Measurements from ENCODE around the gene SSPN. TPM values are rescaled to one million over a fixed set of nuclear protein-coding genes. Genes with fewer than 3 reads are reported as not detected.
A peak's percentile ranks its signal among the peaks of the same experiment; 100 is the strongest.

SSPN gene
- total RNA-seq, 2 experiments from 2014 or later = not detected

DNA sequence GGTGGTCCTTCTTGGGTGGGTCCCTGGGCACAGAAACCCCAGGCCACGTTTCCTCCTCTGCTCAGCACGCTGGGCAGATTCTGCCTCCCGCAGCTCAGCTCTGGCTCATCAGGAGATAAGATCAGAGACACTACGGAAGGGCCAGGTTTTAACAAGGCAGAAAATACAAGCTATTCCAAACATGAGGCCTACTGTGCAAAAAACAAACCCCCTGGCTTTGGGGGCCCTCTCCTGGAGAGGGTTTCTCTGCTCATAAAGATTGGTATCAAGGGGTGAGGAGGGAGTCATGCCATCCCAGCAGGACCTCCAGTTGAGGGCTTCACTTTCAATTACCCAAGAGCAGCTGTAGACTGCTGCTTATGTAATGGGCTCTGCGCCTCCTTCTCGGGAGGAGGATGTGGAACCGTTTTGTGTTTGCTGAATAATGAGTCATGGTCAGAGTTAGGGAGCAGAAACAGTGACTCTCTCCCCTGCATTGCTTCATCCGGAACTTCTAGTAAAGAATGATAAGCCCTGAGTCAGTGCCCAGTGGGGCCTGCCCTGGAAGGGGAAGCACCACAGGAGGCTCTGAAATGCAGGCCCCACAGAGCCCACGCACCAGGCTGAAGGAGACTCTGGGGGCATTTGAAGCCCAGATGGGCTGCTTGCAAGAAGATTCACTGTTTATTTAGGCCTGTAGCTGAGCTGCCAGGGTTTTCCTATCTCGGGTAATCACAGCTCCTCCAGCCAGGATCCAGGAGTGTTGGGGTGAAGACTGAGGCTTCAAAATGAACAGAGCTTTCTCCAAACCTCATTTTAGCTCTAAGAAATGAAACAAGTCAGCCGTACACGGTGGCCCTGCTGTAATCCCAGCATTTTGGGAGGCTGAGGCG lies 79.3 kb downstream of the SSPN start:
- H3K9me3 Mint-ChIP-seq (ENCODE audit: insufficient read depth) = no peaks in the 10 kb centered on the region
- no peaks in the 10 kb centered on the region for H3K36me3 Mint-ChIP-seq (ENCODE audit: low read depth)
- H3K27me3 Mint-ChIP-seq (ENCODE audit: low read depth) = peaks cover 4% of the 10 kb centered on the region
- no peak overlapping the region for H3K27ac Mint-ChIP-seq
- no peak overlapping the region for H3K4me3 Mint-ChIP-seq
- H3K4me1 Mint-ChIP-seq (ENCODE audit: low read depth) = peaks cover 14% of the 10 kb centered on the region
- ATAC-seq (peak; percentile 49), DNase-seq (peak; percentile 36)
- POLR2A ChIA-PET = no interaction called here
- CTCF ChIA-PET = no interaction called here

DNA sequence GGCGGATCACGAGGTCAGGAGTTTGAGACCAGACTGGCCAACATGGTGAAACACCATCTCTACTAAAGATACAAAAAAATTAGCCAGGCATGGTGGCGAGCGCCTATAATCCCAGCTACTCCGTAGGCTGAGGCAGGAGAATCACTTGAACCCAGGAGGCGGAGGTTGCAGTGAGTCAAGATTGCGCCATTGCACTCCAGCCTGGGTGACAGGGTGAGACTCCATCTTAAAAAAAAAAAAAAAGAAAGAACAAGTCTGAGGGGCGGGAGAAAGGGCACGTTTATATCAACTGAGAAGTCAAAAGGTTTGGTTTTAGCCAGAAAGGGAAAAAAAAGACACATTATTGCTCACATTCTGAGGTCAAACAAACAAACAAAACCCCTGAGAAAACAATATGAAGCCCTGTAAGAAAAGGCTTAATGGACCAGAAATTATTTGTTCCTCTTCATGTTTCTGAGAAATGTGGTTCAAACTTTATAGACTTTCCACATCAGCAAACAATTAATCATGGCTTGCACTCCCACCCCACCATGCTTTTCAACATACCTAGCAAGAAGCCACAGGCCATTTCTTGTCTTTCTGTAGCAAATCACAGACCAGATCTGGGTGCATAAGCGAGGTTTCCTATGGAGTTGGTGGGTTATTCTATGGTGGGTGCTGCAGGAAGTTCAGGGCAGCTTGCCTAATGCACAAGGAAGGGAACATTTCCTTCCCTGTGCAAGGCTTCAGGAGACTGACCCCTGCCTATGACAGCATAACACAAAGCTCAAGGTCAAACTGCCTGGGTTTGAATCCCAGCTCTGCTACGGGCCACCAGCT lies 80.1 kb downstream of the SSPN start:
- CTCF ChIA-PET = no interaction called here
- no peak overlapping the region for H3K4me3 Mint-ChIP-seq
- peaks cover 14% of the 10 kb centered on the region for H3K4me1 Mint-ChIP-seq (ENCODE audit: low read depth)
- H3K36me3 Mint-ChIP-seq (ENCODE audit: low read depth) = no peaks in the 10 kb centered on the region
- POLR2A ChIA-PET = interaction anchor here (0.6 kb wide), 1 partner anchor 1555 kb away, joined by 3 read pairs; no protein-coding TSS in a partner anchor
- DNase-seq (no peak), ATAC-seq (no peak)
- H3K27ac Mint-ChIP-seq = no peak overlapping the region
- peaks cover 4% of the 10 kb centered on the region for H3K27me3 Mint-ChIP-seq (ENCODE audit: low read depth)
- no peaks in the 10 kb centered on the region for H3K9me3 Mint-ChIP-seq (ENCODE audit: insufficient read depth)

DNA sequence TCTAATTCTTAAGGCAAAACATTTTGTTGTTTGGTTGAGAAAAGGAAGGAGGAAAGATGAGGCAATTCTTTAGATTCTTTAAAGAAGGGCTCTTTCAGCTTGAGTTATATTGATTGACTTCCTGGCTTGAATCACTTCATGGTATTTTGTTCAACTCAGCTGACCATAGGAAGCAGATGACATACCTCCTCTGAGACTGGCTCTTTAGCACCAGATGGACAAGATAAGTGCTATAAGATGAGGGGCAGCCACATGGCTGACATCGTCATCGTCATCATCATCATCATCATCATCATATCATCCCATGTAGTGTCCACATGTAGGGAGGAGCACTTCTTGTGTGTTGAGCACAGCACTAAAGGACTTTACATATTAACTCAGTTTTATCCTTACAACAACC lies 81.3 kb downstream of the SSPN start:
- no peaks in the 10 kb centered on the region for H3K27me3 Mint-ChIP-seq (ENCODE audit: low read depth)
- H3K4me1 Mint-ChIP-seq (ENCODE audit: low read depth) = peaks cover 14% of the 10 kb centered on the region
- H3K9me3 Mint-ChIP-seq (ENCODE audit: insufficient read depth) = no peaks in the 10 kb centered on the region
- POLR2A ChIA-PET = no interaction called here
- H3K4me3 Mint-ChIP-seq = no peak overlapping the region
- ATAC-seq = no peak
- CTCF ChIA-PET = no interaction called here
- H3K27ac Mint-ChIP-seq = no peak overlapping the region
- H3K36me3 Mint-ChIP-seq (ENCODE audit: low read depth) = no peaks in the 10 kb centered on the region
- DNase-seq = no peak

DNA sequence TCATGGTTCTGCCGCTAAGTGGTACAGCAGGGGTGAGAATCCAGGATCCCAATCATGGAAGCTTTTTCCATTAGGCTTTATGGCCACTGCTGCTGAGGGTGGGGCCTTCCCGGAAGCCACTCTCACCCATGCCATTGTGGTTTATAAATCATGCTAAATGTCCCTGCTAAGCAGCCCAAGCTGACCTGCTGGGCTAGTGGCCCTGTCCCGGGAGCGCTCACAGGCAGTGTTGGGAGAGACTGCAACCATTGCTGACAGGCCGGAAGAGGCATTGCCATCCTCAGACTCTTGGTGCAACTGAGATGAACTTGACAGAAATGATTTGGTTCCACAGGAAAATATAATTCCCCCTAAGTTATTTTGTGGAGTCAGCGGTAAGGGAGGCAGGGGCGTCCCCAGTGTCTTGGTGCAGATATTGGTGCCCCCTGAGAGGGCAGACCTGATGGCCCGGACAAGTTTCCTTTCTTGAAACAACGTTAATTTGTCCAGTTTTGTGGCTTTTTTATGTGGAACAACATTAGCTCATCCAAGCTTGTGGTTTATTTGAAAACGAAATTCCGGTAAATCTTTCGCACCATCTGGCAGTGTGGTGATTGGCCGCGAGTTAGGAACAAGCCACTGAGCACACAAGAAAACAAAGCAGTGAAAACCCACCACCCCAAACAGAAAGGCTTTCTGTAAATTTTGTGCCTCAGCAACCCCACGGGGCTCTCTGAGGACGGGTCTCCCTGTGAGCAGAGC lies 82.3 kb downstream of the SSPN start:
- H3K4me1 Mint-ChIP-seq (ENCODE audit: low read depth) = peaks cover 14% of the 10 kb centered on the region
- no peaks in the 10 kb centered on the region for H3K27me3 Mint-ChIP-seq (ENCODE audit: low read depth)
- ChIA-PET POLR2A (no interaction called here), CTCF (no interaction called here)
- H3K36me3 Mint-ChIP-seq (ENCODE audit: low read depth) = no peaks in the 10 kb centered on the region
- H3K9me3 Mint-ChIP-seq (ENCODE audit: insufficient read depth) = no peaks in the 10 kb centered on the region
- DNase-seq (no peak), ATAC-seq (no peak)
- H3K27ac Mint-ChIP-seq = no peak overlapping the region
- H3K4me3 Mint-ChIP-seq = no peak overlapping the region

DNA sequence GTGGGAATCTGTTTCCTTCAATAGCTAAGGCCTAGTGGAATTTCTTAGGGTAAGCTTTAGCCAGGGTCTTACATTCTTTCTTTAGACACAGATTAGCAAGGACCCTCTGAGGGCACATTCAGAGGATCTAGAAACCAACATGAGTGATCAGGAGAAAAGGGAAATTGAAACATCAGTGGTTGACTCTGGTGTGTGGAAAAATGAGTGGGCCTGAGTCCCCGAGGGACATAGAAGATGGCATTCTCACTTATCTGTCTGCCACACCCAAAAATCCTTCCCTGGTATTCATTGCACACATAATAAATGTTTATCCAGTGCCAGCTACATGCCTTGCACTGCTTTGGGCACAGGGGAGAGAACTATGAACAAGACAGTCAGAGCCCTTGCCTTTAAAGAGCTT lies 82.9 kb downstream of the SSPN start:
- CTCF ChIA-PET = no interaction called here
- H3K36me3 Mint-ChIP-seq (ENCODE audit: low read depth) = no peaks in the 10 kb centered on the region
- no peak overlapping the region for H3K4me3 Mint-ChIP-seq
- H3K9me3 Mint-ChIP-seq (ENCODE audit: insufficient read depth) = no peaks in the 10 kb centered on the region
- ATAC-seq (no peak), DNase-seq (no peak)
- no peak overlapping the region for H3K27ac Mint-ChIP-seq
- peaks cover 14% of the 10 kb centered on the region for H3K4me1 Mint-ChIP-seq (ENCODE audit: low read depth)
- POLR2A ChIA-PET = no interaction called here
- no peaks in the 10 kb centered on the region for H3K27me3 Mint-ChIP-seq (ENCODE audit: low read depth)

DNA sequence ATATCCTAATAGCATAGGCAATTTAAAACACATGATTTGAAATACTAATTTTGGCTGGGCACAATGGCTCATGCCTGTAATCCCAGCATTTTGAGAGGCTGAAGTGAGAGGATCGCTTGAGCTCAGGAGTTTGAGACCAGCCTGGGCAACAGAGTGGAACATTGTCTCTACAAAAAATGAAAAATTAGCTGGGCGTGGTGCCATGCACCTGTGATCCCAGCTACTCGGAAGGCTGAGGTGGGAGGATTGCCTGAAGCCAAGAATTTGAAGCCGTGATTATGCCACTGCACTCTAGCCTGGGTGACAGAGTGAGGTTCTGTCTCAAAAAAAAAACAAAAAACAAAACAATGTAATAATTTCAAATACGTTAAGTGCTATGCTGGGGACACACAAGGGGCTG lies 83.3 kb downstream of the SSPN start:
- no peak overlapping the region for H3K4me3 Mint-ChIP-seq
- no peaks in the 10 kb centered on the region for H3K36me3 Mint-ChIP-seq (ENCODE audit: low read depth)
- ChIA-PET CTCF (no interaction called here), POLR2A (no interaction called here)
- H3K9me3 Mint-ChIP-seq (ENCODE audit: insufficient read depth) = no peaks in the 10 kb centered on the region
- H3K27me3 Mint-ChIP-seq (ENCODE audit: low read depth) = no peaks in the 10 kb centered on the region
- DNase-seq (no peak), ATAC-seq (no peak)
- H3K4me1 Mint-ChIP-seq (ENCODE audit: low read depth) = peaks cover 14% of the 10 kb centered on the region
- no peak overlapping the region for H3K27ac Mint-ChIP-seq

DNA sequence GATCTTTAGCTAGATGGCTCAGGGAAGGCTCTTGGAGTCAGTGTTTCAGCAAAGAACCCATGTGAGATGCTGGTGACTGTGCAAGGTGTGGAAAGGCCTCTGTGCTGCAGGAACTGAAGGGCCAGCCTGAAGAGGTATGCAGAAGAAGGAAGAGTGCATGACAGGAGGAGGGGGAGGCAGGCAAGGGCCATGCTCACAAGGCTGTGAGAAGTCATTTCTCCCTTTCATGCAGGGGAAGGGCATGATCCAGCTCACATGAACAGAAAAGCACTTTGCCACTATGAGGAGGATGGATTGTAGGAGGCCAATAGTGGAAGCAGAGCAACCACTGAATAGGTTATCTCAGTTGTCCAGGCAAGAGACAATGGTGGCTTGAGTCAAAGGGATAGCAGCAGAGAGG lies 83.7 kb downstream of the SSPN start:
- no peak overlapping the region for H3K27ac Mint-ChIP-seq
- no peak for ATAC-seq

DNA sequence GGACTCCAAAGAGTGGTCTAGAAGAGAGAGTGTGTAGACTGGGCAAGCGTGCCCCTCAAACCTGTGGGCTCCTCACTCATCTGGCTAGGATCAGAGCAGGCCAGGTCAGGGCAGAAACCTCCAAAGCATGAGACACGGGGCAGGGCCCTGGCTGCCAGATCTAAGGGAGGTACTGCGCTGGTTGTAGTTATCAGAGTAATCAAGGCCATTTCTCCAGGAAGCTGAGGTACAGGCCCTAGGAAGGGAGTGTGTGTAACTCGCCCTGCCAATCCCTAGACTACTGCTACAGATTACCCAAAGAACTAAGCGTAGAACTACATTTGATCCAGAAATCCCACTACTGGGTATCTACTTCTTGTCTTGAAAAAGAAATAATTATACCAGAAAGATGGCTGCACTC lies 84.5 kb downstream of the SSPN start:
- no peaks in the 10 kb centered on the region for H3K9me3 Mint-ChIP-seq (ENCODE audit: insufficient read depth)
- no peak overlapping the region for H3K27ac Mint-ChIP-seq
- no peak for DNase-seq
- peaks cover 7% of the 10 kb centered on the region for H3K4me1 Mint-ChIP-seq (ENCODE audit: low read depth)
- H3K4me3 Mint-ChIP-seq = no peak overlapping the region
- H3K27me3 Mint-ChIP-seq (ENCODE audit: low read depth) = no peaks in the 10 kb centered on the region
- ChIA-PET CTCF (no interaction called here), POLR2A (no interaction called here)
- no peaks in the 10 kb centered on the region for H3K36me3 Mint-ChIP-seq (ENCODE audit: low read depth)
- ATAC-seq = no peak

More for the DNA sequence above, 83.7 kb downstream of the SSPN start:
- Mint-ChIP-seq H3K4me1 (ENCODE audit: low read depth) (peaks cover 14% of the 10 kb centered on the region), H3K4me3 (no peak overlapping the region), H3K36me3 (ENCODE audit: low read depth) (no peaks in the 10 kb centered on the region), H3K9me3 (ENCODE audit: insufficient read depth) (no peaks in the 10 kb centered on the region), H3K27me3 (ENCODE audit: low read depth) (no peaks in the 10 kb centered on the region)
- DNase-seq = no peak
- POLR2A ChIA-PET = no interaction called here
- CTCF ChIA-PET = no interaction called here

DNA sequence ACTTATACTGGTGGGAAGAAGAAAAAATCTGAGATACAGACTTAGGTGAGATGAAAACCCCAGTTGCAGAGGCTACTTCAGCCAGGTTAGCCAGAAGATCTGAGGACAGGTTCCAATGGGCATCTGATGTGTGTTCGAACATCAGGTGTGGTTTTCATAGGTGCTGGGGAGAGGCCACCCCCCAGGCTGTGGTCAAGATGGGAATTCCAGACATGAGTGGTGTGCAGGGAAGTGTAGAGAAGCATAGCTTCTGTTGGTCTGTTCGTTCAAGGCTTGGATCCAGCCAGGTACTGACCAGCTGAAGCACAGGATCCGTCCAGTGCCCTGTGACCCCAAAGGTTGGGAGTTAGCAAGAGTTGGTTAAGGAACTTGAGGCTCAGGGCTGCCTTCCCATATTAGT lies 85.5 kb downstream of the SSPN start:
- no peak overlapping the region for H3K27ac Mint-ChIP-seq
- no peak for DNase-seq
- no peaks in the 10 kb centered on the region for H3K9me3 Mint-ChIP-seq (ENCODE audit: insufficient read depth)
- POLR2A ChIA-PET = no interaction called here
- H3K36me3 Mint-ChIP-seq (ENCODE audit: low read depth) = no peaks in the 10 kb centered on the region
- peaks cover under 1% of the 10 kb centered on the region for H3K4me1 Mint-ChIP-seq (ENCODE audit: low read depth)
- no peak for ATAC-seq
- no peak overlapping the region for H3K4me3 Mint-ChIP-seq
- CTCF ChIA-PET = no interaction called here
- no peaks in the 10 kb centered on the region for H3K27me3 Mint-ChIP-seq (ENCODE audit: low read depth)

DNA sequence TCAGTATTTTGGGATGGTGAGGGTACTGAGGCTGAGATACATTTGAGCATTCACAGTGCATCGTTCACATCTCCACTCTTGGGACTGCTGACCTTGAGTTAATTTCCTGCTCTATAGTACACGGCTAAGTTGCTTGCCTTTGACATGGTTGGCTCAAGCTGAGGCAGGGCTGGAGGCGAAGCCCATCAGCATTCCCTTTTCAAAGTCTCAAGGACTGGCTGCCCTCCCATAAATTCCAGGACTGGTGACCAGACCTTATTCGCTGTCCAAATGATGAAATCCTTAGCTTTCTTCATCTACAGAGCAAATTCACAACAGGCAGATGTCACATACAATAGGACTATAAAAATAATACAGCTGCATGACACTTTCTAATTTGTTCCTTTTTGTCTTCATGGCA lies 85.9 kb downstream of the SSPN start:
- ChIA-PET CTCF (no interaction called here), POLR2A (no interaction called here)
- H3K9me3 Mint-ChIP-seq (ENCODE audit: insufficient read depth) = no peaks in the 10 kb centered on the region
- no peak overlapping the region for H3K27ac Mint-ChIP-seq
- H3K4me1 Mint-ChIP-seq (ENCODE audit: low read depth) = no peaks in the 10 kb centered on the region
- no peaks in the 10 kb centered on the region for H3K27me3 Mint-ChIP-seq (ENCODE audit: low read depth)
- ATAC-seq (no peak), DNase-seq (no peak)
- H3K4me3 Mint-ChIP-seq = no peak overlapping the region
- H3K36me3 Mint-ChIP-seq (ENCODE audit: low read depth) = no peaks in the 10 kb centered on the region

DNA sequence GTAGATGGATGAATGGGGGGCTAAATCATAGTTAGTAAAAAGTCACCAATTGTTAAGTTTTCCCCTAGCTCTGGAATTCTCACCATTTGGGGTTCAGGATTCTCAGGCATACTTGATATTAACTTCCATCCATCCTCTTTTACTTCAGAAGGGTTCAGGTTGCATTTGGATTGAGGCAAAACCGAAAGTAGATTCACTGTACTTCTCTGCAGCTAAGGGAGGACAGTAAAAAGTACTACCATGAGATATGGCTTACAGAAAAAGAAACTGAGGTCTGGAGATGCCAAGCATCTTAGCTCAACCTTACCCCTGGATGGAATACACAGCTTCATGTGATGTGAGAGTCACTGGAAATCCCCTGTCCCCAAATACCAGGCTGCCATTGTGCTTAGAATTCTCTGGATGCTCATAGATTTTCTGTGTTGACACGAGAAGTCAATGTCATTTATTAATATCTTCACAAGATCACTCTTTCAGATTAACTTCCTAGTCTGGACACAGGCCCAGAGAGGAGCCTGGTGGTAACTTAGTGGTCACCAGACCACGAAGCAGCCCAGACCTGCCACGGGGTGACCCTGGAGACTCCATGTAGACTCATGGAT lies 87.1 kb downstream of the SSPN start:
- DNase-seq (no peak), ATAC-seq (no peak)
- CTCF ChIA-PET = no interaction called here
- Mint-ChIP-seq H3K9me3 (ENCODE audit: insufficient read depth) (no peaks in the 10 kb centered on the region), H3K27me3 (ENCODE audit: low read depth) (no peaks in the 10 kb centered on the region), H3K36me3 (ENCODE audit: low read depth) (no peaks in the 10 kb centered on the region), H3K4me3 (no peak overlapping the region), H3K4me1 (ENCODE audit: low read depth) (peaks cover 2% of the 10 kb centered on the region), H3K27ac (no peak overlapping the region)
- POLR2A ChIA-PET = no interaction called here

DNA sequence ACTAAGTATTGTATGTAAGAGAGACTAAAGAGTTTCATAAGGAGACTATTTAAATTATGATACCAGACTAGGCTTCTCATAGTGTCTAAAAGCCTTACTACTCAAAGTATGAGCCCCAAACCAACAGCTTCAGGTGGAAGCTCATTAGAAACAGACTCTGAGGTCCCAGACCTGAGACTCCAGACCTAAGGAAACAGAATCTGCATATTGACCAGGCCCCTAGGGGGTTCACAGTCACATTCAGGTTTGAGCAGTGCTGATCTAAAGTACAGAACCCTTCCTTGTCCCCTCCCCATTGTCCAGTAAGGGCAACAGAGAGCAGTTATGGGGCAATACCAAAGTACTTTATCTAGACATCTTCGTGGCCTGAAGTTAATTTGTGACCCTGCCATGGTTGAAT lies 87.7 kb downstream of the SSPN start:
- Mint-ChIP-seq H3K9me3 (ENCODE audit: insufficient read depth) (no peaks in the 10 kb centered on the region), H3K27me3 (ENCODE audit: low read depth) (no peaks in the 10 kb centered on the region), H3K27ac (no peak overlapping the region), H3K36me3 (ENCODE audit: low read depth) (no peaks in the 10 kb centered on the region), H3K4me1 (ENCODE audit: low read depth) (peaks cover 2% of the 10 kb centered on the region), H3K4me3 (no peak overlapping the region)
- DNase-seq (no peak), ATAC-seq (no peak)
- CTCF ChIA-PET = no interaction called here
- POLR2A ChIA-PET = no interaction called here
